Umbilical cord (tissue), 2 donors: ENCODE results near the gene TRIM33. TPM values are rescaled to one million over a fixed set of nuclear protein-coding genes. Genes with fewer than 3 reads are reported as not detected.
"Not testable (repeated sequence)": the region's sequence is repeated elsewhere in the genome, so short reads cannot be mapped to it uniquely, and the experiment has no call there.

ENCODE experiments used
- DNase-seq: peaks from one replicate; pipeline ENCODE4 v3.0.0-alpha.2; 2015; ENCODE audit warnings: low spot score
- total RNA-seq: library from RNA; depleted of rRNA; stranded (reverse); fragments of >200 nt; gene quantifications from one replicate; pipeline ENCODE4 v1.2.3, GENCODE V29; 2014; ENCODE audit warnings: low replicate concordance; ENCODE audit not compliant: insufficient read depth

TRIM33 gene
- total RNA-seq, 1 donor from 2014 or later, result 41.9 TPM

GRCh38 chr1:114510274-114511031 is 550 bp downstream of the TRIM33 start:
- peak; percentile 41 for DNase-seq

- DNase-seq, result no peak
These were observed 1.3 kb downstream of the TRIM33 start for GRCh38 chr1:114509596-114510273.

- DNase-seq, result no peak
These were observed 2.6 kb downstream of the TRIM33 start for GRCh38 chr1:114508386-114508898.

- DNase-seq, result no peak
These were observed 3.5 kb downstream of the TRIM33 start for GRCh38 chr1:114507513-114507912.

- peak; percentile 58 for DNase-seq
These were observed 5.8 kb downstream of the TRIM33 start for GRCh38 chr1:114505148-114505561.

GRCh38 chr1:114503916-114504422 is 7.0 kb downstream of the TRIM33 start:
- DNase-seq, result no peak

- no peak for DNase-seq
These were observed 8.9 kb downstream of the TRIM33 start for GRCh38 chr1:114502080-114502479.

GRCh38 chr1:114499478-114499877 is 11.5 kb downstream of the TRIM33 start:
- no peak for DNase-seq

GRCh38 chr1:114496089-114496488 is 14.9 kb downstream of the TRIM33 start:
- no peak for DNase-seq

GRCh38 chr1:114495486-114495885 is 15.5 kb downstream of the TRIM33 start:
- peak; percentile 30 for DNase-seq

GRCh38 chr1:114492978-114493377 is 18.0 kb downstream of the TRIM33 start:
- DNase-seq, result no peak

- no peak for DNase-seq
These were observed 20.7 kb downstream of the TRIM33 start for GRCh38 chr1:114490274-114490693.

- DNase-seq, result no peak
These were observed 22.3 kb downstream of the TRIM33 start for GRCh38 chr1:114488739-114489138.

- DNase-seq, result no peak
These were observed 25.7 kb downstream of the TRIM33 start for GRCh38 chr1:114485286-114485685.

GRCh38 chr1:114482585-114482984 is 28.4 kb downstream of the TRIM33 start:
- DNase-seq, result peak; percentile 11

- DNase-seq, result not testable (repeated sequence)
These were observed 31.4 kb downstream of the TRIM33 start for GRCh38 chr1:114479636-114480035.

GRCh38 chr1:114479134-114479533 is 31.9 kb downstream of the TRIM33 start:
- DNase-seq, result no peak

GRCh38 chr1:114473796-114474195 is 37.2 kb downstream of the TRIM33 start:
- DNase-seq, result no peak

- no peak for DNase-seq
These were observed 38.6 kb downstream of the TRIM33 start for GRCh38 chr1:114472408-114472807.

- no peak for DNase-seq
These were observed 40.3 kb downstream of the TRIM33 start for GRCh38 chr1:114470681-114471080.

GRCh38 chr1:114468710-114469468 is 42.1 kb downstream of the TRIM33 start:
- no peak for DNase-seq

GRCh38 chr1:114468047-114468446 is 43.0 kb downstream of the TRIM33 start:
- DNase-seq, result no peak
